Measurements from ENCODE around the gene AVPR2.

AVPR2 gene

GRCh38 chrX:153906126-153906917 lies 1.8 kb downstream of the AVPR2 start:
- no peak overlapping the region for H3K27ac ChIP-seq (ENCODE audit: low read length)
- TF ChIP-seq CTCF (IDR thresholded peaks at IDR 0.05; ENCODE audit: low read length) (no peak), EZH2phosphoT487 (IDR thresholded peaks at IDR 0.05; ENCODE audit: low read length) (no peak), EZH2 (optimal IDR thresholded peaks at IDR 0.05; ENCODE audit: low read depth, low read length) (no peak)
- H3K9ac ChIP-seq (ENCODE audit: low read length), result no peak overlapping the region

GRCh38 chrX:153907456-153907855 lies 3.0 kb downstream of the AVPR2 start:
- Histone ChIP-seq H3K4me1 (ENCODE audit: low read length) (no peaks in the 10 kb centered on the region), H3K4me2 (ENCODE audit: low read depth, low read length) (no peak overlapping the region), H3F3A (ENCODE audit: insufficient read depth, low read length) (no peaks in the 10 kb centered on the region), H3K9me3 (replicated peaks; ENCODE audit: insufficient read depth, low read length) (no peaks in the 10 kb centered on the region), H3K79me2 (ENCODE audit: low read length) (no peaks in the 10 kb centered on the region), H3K27me3 (replicated peaks; ENCODE audit: insufficient read depth, low read length) (no peaks in the 10 kb centered on the region), H3K9ac (ENCODE audit: low read length) (no peak overlapping the region), H3K9me2 (replicated peaks; ENCODE audit: insufficient read depth, low read length) (no peaks in the 10 kb centered on the region), H2AFZ (ENCODE audit: low read length) (no peak overlapping the region), H3K4me3 (ENCODE audit: low read length) (no peak overlapping the region), H3K27ac (ENCODE audit: low read length) (no peak overlapping the region), H3K36me3 (replicated peaks; ENCODE audit: insufficient read depth, low read length) (no peaks in the 10 kb centered on the region), H4K20me1 (ENCODE audit: insufficient read depth, low read length) (no peaks in the 10 kb centered on the region)
- TF ChIP-seq EZH2 (optimal IDR thresholded peaks at IDR 0.05; ENCODE audit: low read depth, low read length), result no peak
- TF ChIP-seq CTCF (IDR thresholded peaks at IDR 0.05; ENCODE audit: low read length), result no peak
- no peak for TF ChIP-seq EZH2phosphoT487 (IDR thresholded peaks at IDR 0.05; ENCODE audit: low read length)
- DNase-seq, result no peak

More at GRCh38 chrX:153906126-153906917, 1.8 kb downstream of the AVPR2 start:
- Histone ChIP-seq H3K36me3 (replicated peaks; ENCODE audit: insufficient read depth, low read length) (no peaks in the 10 kb centered on the region), H3K4me2 (ENCODE audit: low read depth, low read length) (no peak overlapping the region), H2AFZ (ENCODE audit: low read length) (no peak overlapping the region), H3K27me3 (replicated peaks; ENCODE audit: insufficient read depth, low read length) (no peaks in the 10 kb centered on the region), H3K9me3 (replicated peaks; ENCODE audit: insufficient read depth, low read length) (no peaks in the 10 kb centered on the region), H4K20me1 (ENCODE audit: insufficient read depth, low read length) (no peaks in the 10 kb centered on the region), H3K4me1 (ENCODE audit: low read length) (0 out of 2 replicates have a peak, but pooled peaks cover 2% of the 10 kb centered on the region), H3K9me2 (replicated peaks; ENCODE audit: insufficient read depth, low read length) (no peaks in the 10 kb centered on the region), H3K4me3 (ENCODE audit: low read length) (no peak overlapping the region), H3K79me2 (ENCODE audit: low read length) (no peaks in the 10 kb centered on the region), H3F3A (ENCODE audit: insufficient read depth, low read length) (no peaks in the 10 kb centered on the region)
- no peak for DNase-seq

- DNase-seq, result no peak
- H3K9ac ChIP-seq (ENCODE audit: low read length), result no peak overlapping the region
- no peaks in the 10 kb centered on the region for H4K20me1 ChIP-seq (ENCODE audit: insufficient read depth, low read length)
- H3K9me2 ChIP-seq (replicated peaks; ENCODE audit: insufficient read depth, low read length), result no peaks in the 10 kb centered on the region
- H3K79me2 ChIP-seq (ENCODE audit: low read length), result no peaks in the 10 kb centered on the region
- H3K4me1 ChIP-seq (ENCODE audit: low read length), result no peaks in the 10 kb centered on the region
- no peak overlapping the region for H3K4me3 ChIP-seq (ENCODE audit: low read length)
- no peak overlapping the region for H3K4me2 ChIP-seq (ENCODE audit: low read depth, low read length)
- no peak overlapping the region for H2AFZ ChIP-seq (ENCODE audit: low read length)
- H3K27me3 ChIP-seq (replicated peaks; ENCODE audit: insufficient read depth, low read length), result no peaks in the 10 kb centered on the region
- H3F3A ChIP-seq (ENCODE audit: insufficient read depth, low read length), result no peaks in the 10 kb centered on the region
- H3K36me3 ChIP-seq (replicated peaks; ENCODE audit: insufficient read depth, low read length), result no peaks in the 10 kb centered on the region
- TF ChIP-seq CTCF (IDR thresholded peaks at IDR 0.05; ENCODE audit: low read length), result no peak
- TF ChIP-seq EZH2phosphoT487 (IDR thresholded peaks at IDR 0.05; ENCODE audit: low read length), result no peak
- TF ChIP-seq EZH2 (optimal IDR thresholded peaks at IDR 0.05; ENCODE audit: low read depth, low read length), result no peak
- H3K27ac ChIP-seq (ENCODE audit: low read length), result no peak overlapping the region
- H3K9me3 ChIP-seq (replicated peaks; ENCODE audit: insufficient read depth, low read length), result no peaks in the 10 kb centered on the region
These were observed 3.9 kb downstream of the AVPR2 start for GRCh38 chrX:153908219-153908860.
